Caco-2 (cell line): Measurements from ENCODE around the gene PLOD2. TPM values are rescaled to one million over a fixed set of nuclear protein-coding genes. Genes with fewer than 3 reads are reported as not detected.

Experiments used
- BruUV-seq: library from RNA; stranded (reverse); fragments of 400-500 nt; replicated peaks from 2 replicates; lab custom pipeline; 2021; lab: Mats Ljungman, UMichigan
- CTCF ChIA-PET: fragments of 300-600 bp; sonication (Branson Sonifier 250); formaldehyde crosslinking; loops from one replicate; lab custom pipeline; 2022; ENCODE audit warnings: antibody characterized with exemption; lab: Charles Lee
- POLR2A ChIA-PET: fragments of 300-600 bp; sonication (Branson Sonifier 250); formaldehyde crosslinking; loops from one replicate; lab custom pipeline; 2022; ENCODE audit warnings: antibody characterized with exemption; lab: Charles Lee
- DNase-seq, 2 experiments: peaks; one replicate each; pipeline versions ENCODE4 v3.0.0 to v3.0.0-alpha.2; 2020 to 2022
- H3K27me3 ChIP-seq: replicated peaks from 2 replicates; pipeline ENCODE4 v1.6.0; 2011; ENCODE audit warnings: low read length; ENCODE audit not compliant: control insufficient read depth, insufficient read depth
- H3K36me3 ChIP-seq: 2 replicates; pipeline ENCODE4 v1.5.1; 2011; ENCODE audit warnings: low read length; ENCODE audit not compliant: control insufficient read depth, insufficient read depth
- H3K4me1 ChIP-seq: fragments of 250-450 bp; sonication (Bioruptor Pico); 2 replicates; pipeline ENCODE4 v1.5.1; 2020; ENCODE audit warnings: mild to moderate bottlenecking
- H3K4me3 ChIP-seq: 2 replicates; pipeline ENCODE4 v1.5.1; 2011; ENCODE audit warnings: low read depth, mild to moderate bottlenecking, control low read depth, low read length
- H3K9me3 ChIP-seq: fragments of 250-450 bp; sonication (Bioruptor Pico); 2 replicates; pipeline ENCODE4 v1.5.1; 2020; ENCODE audit warnings: mild to moderate bottlenecking, moderate library complexity
- H3K27ac Mint-ChIP-seq: one replicate; pipeline ENCODE4 v1.8.0; 2022; ENCODE audit warnings: mixed read lengths; ENCODE audit not compliant: unreplicated experiment
- H3K27me3 Mint-ChIP-seq: one replicate; pipeline ENCODE4 v1.8.0; 2022; ENCODE audit warnings: mixed read lengths; ENCODE audit not compliant: insufficient read depth, unreplicated experiment
- H3K36me3 Mint-ChIP-seq: one replicate; pipeline ENCODE4 v1.8.0; 2022; ENCODE audit warnings: mild to moderate bottlenecking, mixed read lengths; ENCODE audit not compliant: insufficient read depth, unreplicated experiment
- H3K4me1 Mint-ChIP-seq: one replicate; pipeline ENCODE4 v1.8.0; 2022; ENCODE audit warnings: low read depth, mixed read lengths; ENCODE audit not compliant: unreplicated experiment
- H3K4me3 Mint-ChIP-seq: one replicate; pipeline ENCODE4 v1.8.0; 2022; ENCODE audit warnings: mild to moderate bottlenecking, moderate library complexity, mixed read lengths; ENCODE audit not compliant: unreplicated experiment
- H3K9me3 Mint-ChIP-seq: one replicate; pipeline ENCODE4 v1.8.0; 2022; ENCODE audit warnings: mixed read lengths; ENCODE audit not compliant: unreplicated experiment
- intact Hi-C: fragments of 100-400 bp; cut with micrococcal nuclease; formaldehyde crosslinking; loops from one replicate; pipeline ENCODE4 v1.10.0; 2022; ENCODE audit not compliant: unreplicated experiment
- total RNA-seq: library from RNA; stranded (reverse); gene quantifications from 2 replicates; pipeline ENCODE4 v1.2.3, GENCODE V29; 2022
- TF ChIP-seq, protein P1 (sequence below), 2 experiments: fragments of 200-600 bp in 1 of 2; IDR thresholded peaks; 1 replicate in 1 of 2; 2 replicates in 1 of 2; pipeline versions ENCODE4 v1.5.1 to v1.8.0; 2011 to 2022; ENCODE audit warnings: antibody characterized with exemption in 1 of 2, control low read depth in 1 of 2, inconsistent platforms in 1 of 2, low read depth in 1 of 2, low read length in 1 of 2, mild to moderate bottlenecking in 1 of 2, moderate library complexity in 1 of 2; ENCODE audit not compliant: insufficient read depth in 1 of 2, severe bottlenecking in 1 of 2, unreplicated experiment in 1 of 2

Gene PLOD2
- total RNA-seq, 1 experiment from 2014 or later: 53.1 TPM

DNA sequence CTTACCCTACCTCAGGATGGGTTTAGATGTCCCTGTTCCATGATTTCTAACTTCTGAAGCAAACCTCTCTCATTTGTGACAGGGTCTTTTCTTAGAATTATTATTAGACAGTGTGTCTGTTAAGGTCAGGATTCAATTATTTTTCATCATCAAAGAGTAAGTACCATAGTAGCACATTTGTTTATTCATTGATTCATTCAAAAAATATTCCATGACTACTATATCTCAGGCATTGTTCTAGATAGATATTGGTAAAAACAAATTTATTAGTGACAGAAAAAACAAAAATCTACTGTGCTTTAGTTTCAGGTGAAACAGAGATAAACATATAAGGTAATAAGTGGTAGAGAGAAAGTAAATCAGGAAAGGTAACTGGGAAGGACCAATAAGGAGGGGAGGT is 3.5 kb upstream of the PLOD2 start:
- H3K4me1 Mint-ChIP-seq: peaks cover 20% of the 10 kb centered on the region
- H3K27me3 ChIP-seq: no peaks in the 10 kb centered on the region
- CTCF ChIA-PET: no interaction called here
- H3K4me1 ChIP-seq: no peaks in the 10 kb centered on the region
- BruUV-seq: no TSS peak
- POLR2A ChIA-PET: no interaction called here
- no peaks in the 10 kb centered on the region for H3K9me3 ChIP-seq
- no peaks in the 10 kb centered on the region for H3K36me3 ChIP-seq
- H3K4me3 Mint-ChIP-seq: no peak overlapping the region
- no peak for DNase-seq
- no peaks in the 10 kb centered on the region for H3K27me3 Mint-ChIP-seq
- H3K36me3 Mint-ChIP-seq: peaks cover 18% of the 10 kb centered on the region
- intact Hi-C loops: loop anchor here (5.0 kb wide), 1 partner anchor 378 kb away; the partner anchor contains the start of gene PLSCR1
- H3K27ac Mint-ChIP-seq: no peak overlapping the region
- no peak overlapping the region for H3K4me3 ChIP-seq
- TF ChIP-seq, protein P1, sequence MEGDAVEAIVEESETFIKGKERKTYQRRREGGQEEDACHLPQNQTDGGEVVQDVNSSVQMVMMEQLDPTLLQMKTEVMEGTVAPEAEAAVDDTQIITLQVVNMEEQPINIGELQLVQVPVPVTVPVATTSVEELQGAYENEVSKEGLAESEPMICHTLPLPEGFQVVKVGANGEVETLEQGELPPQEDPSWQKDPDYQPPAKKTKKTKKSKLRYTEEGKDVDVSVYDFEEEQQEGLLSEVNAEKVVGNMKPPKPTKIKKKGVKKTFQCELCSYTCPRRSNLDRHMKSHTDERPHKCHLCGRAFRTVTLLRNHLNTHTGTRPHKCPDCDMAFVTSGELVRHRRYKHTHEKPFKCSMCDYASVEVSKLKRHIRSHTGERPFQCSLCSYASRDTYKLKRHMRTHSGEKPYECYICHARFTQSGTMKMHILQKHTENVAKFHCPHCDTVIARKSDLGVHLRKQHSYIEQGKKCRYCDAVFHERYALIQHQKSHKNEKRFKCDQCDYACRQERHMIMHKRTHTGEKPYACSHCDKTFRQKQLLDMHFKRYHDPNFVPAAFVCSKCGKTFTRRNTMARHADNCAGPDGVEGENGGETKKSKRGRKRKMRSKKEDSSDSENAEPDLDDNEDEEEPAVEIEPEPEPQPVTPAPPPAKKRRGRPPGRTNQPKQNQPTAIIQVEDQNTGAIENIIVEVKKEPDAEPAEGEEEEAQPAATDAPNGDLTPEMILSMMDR (IDR thresholded peaks at IDR 0.05; ENCODE audit: insufficient read depth in 1 of 2, low read depth in 1 of 2, low read length in 1 of 2, severe bottlenecking in 1 of 2, unreplicated experiment in 1 of 2): no peak
- H3K9me3 Mint-ChIP-seq: no peaks in the 10 kb centered on the region

DNA sequence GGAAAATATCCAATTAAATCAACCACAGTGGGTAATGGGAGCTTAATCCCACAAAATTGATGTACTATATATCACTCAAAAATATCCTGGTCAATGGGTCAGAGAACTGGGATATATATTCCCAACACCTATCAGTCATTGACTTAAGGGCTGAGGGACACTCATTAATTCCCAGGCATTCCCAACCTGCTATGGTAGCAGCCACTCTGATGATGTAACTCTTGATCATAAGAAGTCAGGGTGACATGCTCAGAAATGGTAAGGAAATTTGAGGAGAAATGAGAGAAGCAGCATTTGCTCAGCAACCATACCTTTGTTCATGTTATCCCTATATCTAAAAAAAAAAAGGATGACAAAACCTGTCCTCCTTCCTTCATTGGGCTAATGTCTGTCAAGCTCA is 3.1 kb upstream of the PLOD2 start:
- Mint-ChIP-seq H3K9me3 (no peaks in the 10 kb centered on the region), H3K36me3 (peaks cover 18% of the 10 kb centered on the region), H3K4me1 (peaks cover 20% of the 10 kb centered on the region), H3K27ac (no peak overlapping the region), H3K27me3 (no peaks in the 10 kb centered on the region), H3K4me3 (no peak overlapping the region)
- DNase-seq: no peak
- H3K4me3 ChIP-seq: no peak overlapping the region
- CTCF ChIA-PET: no interaction called here
- no peaks in the 10 kb centered on the region for H3K4me1 ChIP-seq
- BruUV-seq: no TSS peak
- POLR2A ChIA-PET: no interaction called here
- H3K36me3 ChIP-seq: no peaks in the 10 kb centered on the region
- TF ChIP-seq, protein P1 (IDR thresholded peaks at IDR 0.05; ENCODE audit: insufficient read depth in 1 of 2, low read depth in 1 of 2, low read length in 1 of 2, severe bottlenecking in 1 of 2, unreplicated experiment in 1 of 2): no peak
- H3K9me3 ChIP-seq: no peaks in the 10 kb centered on the region
- intact Hi-C loops: loop anchor here (5.0 kb wide), 1 partner anchor 378 kb away; the partner anchor contains the start of gene PLSCR1
- H3K27me3 ChIP-seq: no peaks in the 10 kb centered on the region

DNA sequence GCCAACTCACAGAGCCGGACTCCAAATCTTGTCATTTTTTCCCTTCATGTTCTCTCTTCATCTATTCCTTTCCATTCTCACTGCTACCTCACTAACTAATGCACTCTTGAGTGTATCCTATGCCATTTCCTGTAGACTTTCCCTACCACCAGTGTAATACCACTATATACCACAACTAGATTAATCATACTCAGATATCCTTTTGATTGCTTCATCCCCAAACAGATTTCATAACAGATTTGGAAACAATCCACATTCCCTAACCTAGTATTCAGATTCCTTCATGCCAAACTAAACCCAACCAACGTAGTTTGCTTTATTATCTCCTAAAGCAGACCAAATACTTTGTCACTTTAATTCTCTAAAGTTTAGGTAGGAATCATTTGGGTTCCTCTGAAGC is 2.6 kb upstream of the PLOD2 start:
- TF ChIP-seq, protein P1 (IDR thresholded peaks at IDR 0.05; ENCODE audit: insufficient read depth in 1 of 2, low read depth in 1 of 2, low read length in 1 of 2, severe bottlenecking in 1 of 2, unreplicated experiment in 1 of 2): no peak
- Mint-ChIP-seq H3K27me3 (no peaks in the 10 kb centered on the region), H3K4me3 (peak overlapping the region; percentile 41), H3K36me3 (peaks cover 18% of the 10 kb centered on the region), H3K9me3 (no peaks in the 10 kb centered on the region), H3K4me1 (peaks cover 20% of the 10 kb centered on the region), H3K27ac (no peak overlapping the region)
- BruUV-seq: no TSS peak
- Histone ChIP-seq H3K4me3 (no peak overlapping the region), H3K27me3 (no peaks in the 10 kb centered on the region), H3K36me3 (no peaks in the 10 kb centered on the region), H3K9me3 (no peaks in the 10 kb centered on the region), H3K4me1 (no peaks in the 10 kb centered on the region)
- CTCF ChIA-PET: no interaction called here
- POLR2A ChIA-PET: no interaction called here
- no peak for DNase-seq
- intact Hi-C loops: loop anchor here (5.0 kb wide), 1 partner anchor 379 kb away; the partner anchor contains the start of gene PLSCR1
